ENCODE data around the gene DPF3.

DPF3 gene

GRCh38 chr14:72675126-72675525, 218.8 kb downstream of the DPF3 start:
- Histone ChIP-seq H3K27me3 (ENCODE audit: control insufficient read depth, insufficient read depth, low read length) (no peaks in the 10 kb centered on the region), H3K4me3 (ENCODE audit: low read depth, low read length) (no peak overlapping the region), H3K9me3 (ENCODE audit: control insufficient read depth, insufficient read depth, low read depth, low read length) (no peaks in the 10 kb centered on the region), H3K27ac (ENCODE audit: low read depth, low read length) (no peak overlapping the region), H3K36me3 (ENCODE audit: control insufficient read depth, insufficient read depth, low read length) (no peaks in the 10 kb centered on the region), H3K4me1 (ENCODE audit: control insufficient read depth, insufficient read depth, low read length) (no peaks in the 10 kb centered on the region), H3K9ac (ENCODE audit: low read length) (no peak overlapping the region)

GRCh38 chr14:72673179-72673578, 220.7 kb downstream of the DPF3 start:
- Histone ChIP-seq H3K27me3 (ENCODE audit: control insufficient read depth, insufficient read depth, low read length) (no peaks in the 10 kb centered on the region), H3K4me3 (ENCODE audit: low read depth, low read length) (no peak overlapping the region), H3K27ac (ENCODE audit: low read depth, low read length) (no peak overlapping the region), H3K9me3 (ENCODE audit: control insufficient read depth, insufficient read depth, low read depth, low read length) (no peaks in the 10 kb centered on the region), H3K36me3 (ENCODE audit: control insufficient read depth, insufficient read depth, low read length) (no peaks in the 10 kb centered on the region), H3K9ac (ENCODE audit: low read length) (no peak overlapping the region), H3K4me1 (ENCODE audit: control insufficient read depth, insufficient read depth, low read length) (no peaks in the 10 kb centered on the region)

GRCh38 chr14:72666610-72667009, 227.3 kb downstream of the DPF3 start:
- Histone ChIP-seq H3K4me1 (ENCODE audit: control insufficient read depth, insufficient read depth, low read length) (no peaks in the 10 kb centered on the region), H3K9ac (ENCODE audit: low read length) (no peak overlapping the region), H3K4me3 (ENCODE audit: low read depth, low read length) (no peak overlapping the region), H3K36me3 (ENCODE audit: control insufficient read depth, insufficient read depth, low read length) (no peaks in the 10 kb centered on the region), H3K27me3 (ENCODE audit: control insufficient read depth, insufficient read depth, low read length) (no peaks in the 10 kb centered on the region), H3K27ac (ENCODE audit: low read depth, low read length) (no peak overlapping the region), H3K9me3 (ENCODE audit: control insufficient read depth, insufficient read depth, low read depth, low read length) (no peaks in the 10 kb centered on the region)

- no peaks in the 10 kb centered on the region for H3K4me1 ChIP-seq (ENCODE audit: control insufficient read depth, insufficient read depth, low read length)
- H3K27ac ChIP-seq (ENCODE audit: low read depth, low read length): no peak overlapping the region
- H3K4me3 ChIP-seq (ENCODE audit: low read depth, low read length): no peak overlapping the region
- H3K36me3 ChIP-seq (ENCODE audit: control insufficient read depth, insufficient read depth, low read length): no peaks in the 10 kb centered on the region
- no peaks in the 10 kb centered on the region for H3K9me3 ChIP-seq (ENCODE audit: control insufficient read depth, insufficient read depth, low read depth, low read length)
- H3K9ac ChIP-seq (ENCODE audit: low read length): no peak overlapping the region
- H3K27me3 ChIP-seq (ENCODE audit: control insufficient read depth, insufficient read depth, low read length): no peaks in the 10 kb centered on the region
Measured at GRCh38 chr14:72665259-72665658, 228.6 kb downstream of the DPF3 start.

- Histone ChIP-seq H3K9ac (ENCODE audit: low read length) (no peak overlapping the region), H3K27ac (ENCODE audit: low read depth, low read length) (no peak overlapping the region), H3K4me3 (ENCODE audit: low read depth, low read length) (no peak overlapping the region), H3K9me3 (ENCODE audit: control insufficient read depth, insufficient read depth, low read depth, low read length) (no peaks in the 10 kb centered on the region), H3K36me3 (ENCODE audit: control insufficient read depth, insufficient read depth, low read length) (no peaks in the 10 kb centered on the region), H3K27me3 (ENCODE audit: control insufficient read depth, insufficient read depth, low read length) (no peaks in the 10 kb centered on the region), H3K4me1 (ENCODE audit: control insufficient read depth, insufficient read depth, low read length) (no peaks in the 10 kb centered on the region)
Measured at GRCh38 chr14:72664651-72665050, 229.2 kb downstream of the DPF3 start.

GRCh38 chr14:72663956-72664650, 229.8 kb downstream of the DPF3 start:
- Histone ChIP-seq H3K27me3 (ENCODE audit: control insufficient read depth, insufficient read depth, low read length) (no peaks in the 10 kb centered on the region), H3K9me3 (ENCODE audit: control insufficient read depth, insufficient read depth, low read depth, low read length) (no peaks in the 10 kb centered on the region), H3K9ac (ENCODE audit: low read length) (no peak overlapping the region), H3K27ac (ENCODE audit: low read depth, low read length) (no peak overlapping the region), H3K36me3 (ENCODE audit: control insufficient read depth, insufficient read depth, low read length) (no peaks in the 10 kb centered on the region), H3K4me1 (ENCODE audit: control insufficient read depth, insufficient read depth, low read length) (no peaks in the 10 kb centered on the region), H3K4me3 (ENCODE audit: low read depth, low read length) (no peak overlapping the region)

GRCh38 chr14:72663076-72663487, 230.8 kb downstream of the DPF3 start:
- H3K27me3 ChIP-seq (ENCODE audit: control insufficient read depth, insufficient read depth, low read length): no peaks in the 10 kb centered on the region
- H3K36me3 ChIP-seq (ENCODE audit: control insufficient read depth, insufficient read depth, low read length): no peaks in the 10 kb centered on the region
- H3K4me3 ChIP-seq (ENCODE audit: low read depth, low read length): no peak overlapping the region
- H3K9me3 ChIP-seq (ENCODE audit: control insufficient read depth, insufficient read depth, low read depth, low read length): no peaks in the 10 kb centered on the region
- no peak overlapping the region for H3K9ac ChIP-seq (ENCODE audit: low read length)
- no peak overlapping the region for H3K27ac ChIP-seq (ENCODE audit: low read depth, low read length)
- no peaks in the 10 kb centered on the region for H3K4me1 ChIP-seq (ENCODE audit: control insufficient read depth, insufficient read depth, low read length)

- Histone ChIP-seq H3K9ac (ENCODE audit: low read length) (no peak overlapping the region), H3K36me3 (ENCODE audit: control insufficient read depth, insufficient read depth, low read length) (no peaks in the 10 kb centered on the region), H3K9me3 (ENCODE audit: control insufficient read depth, insufficient read depth, low read depth, low read length) (no peaks in the 10 kb centered on the region), H3K27me3 (ENCODE audit: control insufficient read depth, insufficient read depth, low read length) (no peaks in the 10 kb centered on the region), H3K4me3 (ENCODE audit: low read depth, low read length) (no peak overlapping the region), H3K27ac (ENCODE audit: low read depth, low read length) (no peak overlapping the region), H3K4me1 (ENCODE audit: control insufficient read depth, insufficient read depth, low read length) (no peaks in the 10 kb centered on the region)
Measured at GRCh38 chr14:72662214-72662613, 231.7 kb downstream of the DPF3 start.

- Histone ChIP-seq H3K9ac (ENCODE audit: low read length) (no peak overlapping the region), H3K4me1 (ENCODE audit: control insufficient read depth, insufficient read depth, low read length) (no peaks in the 10 kb centered on the region), H3K9me3 (ENCODE audit: control insufficient read depth, insufficient read depth, low read depth, low read length) (no peaks in the 10 kb centered on the region), H3K36me3 (ENCODE audit: control insufficient read depth, insufficient read depth, low read length) (no peaks in the 10 kb centered on the region), H3K27ac (ENCODE audit: low read depth, low read length) (no peak overlapping the region), H3K27me3 (ENCODE audit: control insufficient read depth, insufficient read depth, low read length) (no peaks in the 10 kb centered on the region), H3K4me3 (ENCODE audit: low read depth, low read length) (no peak overlapping the region)
Measured at GRCh38 chr14:72657214-72657921, 236.5 kb downstream of the DPF3 start.

- Histone ChIP-seq H3K9ac (ENCODE audit: low read length) (no peak overlapping the region), H3K9me3 (ENCODE audit: control insufficient read depth, insufficient read depth, low read depth, low read length) (no peaks in the 10 kb centered on the region), H3K36me3 (ENCODE audit: control insufficient read depth, insufficient read depth, low read length) (no peaks in the 10 kb centered on the region), H3K4me1 (ENCODE audit: control insufficient read depth, insufficient read depth, low read length) (peaks cover 3% of the 10 kb centered on the region; the same call in 1 of the 2 replicates), H3K27ac (ENCODE audit: low read depth, low read length) (no peak overlapping the region), H3K4me3 (ENCODE audit: low read depth, low read length) (no peak overlapping the region), H3K27me3 (ENCODE audit: control insufficient read depth, insufficient read depth, low read length) (no peaks in the 10 kb centered on the region)
Measured at GRCh38 chr14:72653026-72653425, 240.9 kb downstream of the DPF3 start.

- Histone ChIP-seq H3K27ac (ENCODE audit: low read depth, low read length) (no peak overlapping the region), H3K4me1 (ENCODE audit: control insufficient read depth, insufficient read depth, low read length) (peaks cover 3% of the 10 kb centered on the region; the same call in 1 of the 2 replicates), H3K4me3 (ENCODE audit: low read depth, low read length) (no peak overlapping the region), H3K27me3 (ENCODE audit: control insufficient read depth, insufficient read depth, low read length) (no peaks in the 10 kb centered on the region), H3K36me3 (ENCODE audit: control insufficient read depth, insufficient read depth, low read length) (no peaks in the 10 kb centered on the region), H3K9ac (ENCODE audit: low read length) (no peak overlapping the region), H3K9me3 (ENCODE audit: control insufficient read depth, insufficient read depth, low read depth, low read length) (no peaks in the 10 kb centered on the region)
Measured at GRCh38 chr14:72652179-72652578, 241.7 kb downstream of the DPF3 start.
